ENCODE data around the gene STAG2.

DNA sequence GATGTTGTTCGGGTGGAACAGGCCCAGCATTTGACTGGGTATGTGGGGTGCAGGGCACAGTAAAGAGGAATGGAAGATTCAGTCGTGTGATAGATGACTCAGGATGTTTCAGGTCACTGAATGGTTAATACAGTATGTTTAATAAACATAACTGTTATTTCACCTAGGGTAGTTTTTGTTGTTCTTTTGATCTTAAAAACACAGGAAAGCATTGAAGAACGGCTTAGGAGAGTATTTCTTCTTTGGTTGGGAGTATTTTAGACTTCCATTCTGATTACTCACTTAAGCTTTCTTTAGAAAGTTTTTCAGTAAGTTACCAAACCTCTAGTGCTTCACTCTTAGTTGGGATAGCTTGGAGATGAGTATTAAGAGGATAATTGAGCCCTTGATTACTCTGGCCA lies 62.3 kb downstream of the STAG2 start:
- TF ChIP-seq, protein P1, sequence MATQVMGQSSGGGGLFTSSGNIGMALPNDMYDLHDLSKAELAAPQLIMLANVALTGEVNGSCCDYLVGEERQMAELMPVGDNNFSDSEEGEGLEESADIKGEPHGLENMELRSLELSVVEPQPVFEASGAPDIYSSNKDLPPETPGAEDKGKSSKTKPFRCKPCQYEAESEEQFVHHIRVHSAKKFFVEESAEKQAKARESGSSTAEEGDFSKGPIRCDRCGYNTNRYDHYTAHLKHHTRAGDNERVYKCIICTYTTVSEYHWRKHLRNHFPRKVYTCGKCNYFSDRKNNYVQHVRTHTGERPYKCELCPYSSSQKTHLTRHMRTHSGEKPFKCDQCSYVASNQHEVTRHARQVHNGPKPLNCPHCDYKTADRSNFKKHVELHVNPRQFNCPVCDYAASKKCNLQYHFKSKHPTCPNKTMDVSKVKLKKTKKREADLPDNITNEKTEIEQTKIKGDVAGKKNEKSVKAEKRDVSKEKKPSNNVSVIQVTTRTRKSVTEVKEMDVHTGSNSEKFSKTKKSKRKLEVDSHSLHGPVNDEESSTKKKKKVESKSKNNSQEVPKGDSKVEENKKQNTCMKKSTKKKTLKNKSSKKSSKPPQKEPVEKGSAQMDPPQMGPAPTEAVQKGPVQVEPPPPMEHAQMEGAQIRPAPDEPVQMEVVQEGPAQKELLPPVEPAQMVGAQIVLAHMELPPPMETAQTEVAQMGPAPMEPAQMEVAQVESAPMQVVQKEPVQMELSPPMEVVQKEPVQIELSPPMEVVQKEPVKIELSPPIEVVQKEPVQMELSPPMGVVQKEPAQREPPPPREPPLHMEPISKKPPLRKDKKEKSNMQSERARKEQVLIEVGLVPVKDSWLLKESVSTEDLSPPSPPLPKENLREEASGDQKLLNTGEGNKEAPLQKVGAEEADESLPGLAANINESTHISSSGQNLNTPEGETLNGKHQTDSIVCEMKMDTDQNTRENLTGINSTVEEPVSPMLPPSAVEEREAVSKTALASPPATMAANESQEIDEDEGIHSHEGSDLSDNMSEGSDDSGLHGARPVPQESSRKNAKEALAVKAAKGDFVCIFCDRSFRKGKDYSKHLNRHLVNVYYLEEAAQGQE (IDR thresholded peaks at IDR 0.05; ENCODE audit: insufficient read depth in 1 of 2, low read depth in 2 of 2, low read length in 2 of 2): no peak
- TF ChIP-seq SIN3A (IDR thresholded peaks at IDR 0.05; ENCODE audit: borderline replicate concordance, insufficient read depth, low read length) (no peak), FOXP2 (optimal IDR thresholded peaks at IDR 0.05; ENCODE audit: borderline replicate concordance, extremely low read depth, extremely low read length, insufficient read depth) (no peak), POLR2AphosphoS5 (IDR thresholded peaks at IDR 0.05; ENCODE audit: low read depth, low read length) (no peak)
